Bronchial epithelial cell (primary cell): ENCODE results near the gene LRP1B. TPM values are rescaled to one million over a fixed set of nuclear protein-coding genes. Genes with fewer than 3 reads are reported as not detected.

ENCODE experiments used
- DNase-seq: peaks from one replicate; pipeline ENCODE4 v3.0.0-alpha.2; 2010; ENCODE audit warnings: low read depth
- FAIRE-seq: peaks from 2 replicates; lab custom pipeline; 2011; peaks lifted over from hg19 to GRCh38; lab: Jason Lieb, UNC
- H3K27me3 ChIP-seq: 2 replicates; pipeline ENCODE4 v1.5.1; 2011; ENCODE audit warnings: low read length; ENCODE audit not compliant: control insufficient read depth, insufficient read depth
- H3K36me3 ChIP-seq: 2 replicates; pipeline ENCODE4 v1.5.1; 2011; ENCODE audit warnings: low read length; ENCODE audit not compliant: control insufficient read depth, insufficient read depth
- H3K4me3 ChIP-seq: 2 replicates; pipeline ENCODE4 v1.5.1; 2011; ENCODE audit warnings: mild to moderate bottlenecking, low read depth, low read length, control low read depth
- total RNA-seq: library from RNA; depleted of rRNA; stranded (reverse); fragments of >200 nt; gene quantifications from 2 replicates; pipeline ENCODE4 v1.2.1, GENCODE V29; 2014
- TF ChIP-seq, protein P1 (sequence below): IDR thresholded peaks from 2 replicates; pipeline ENCODE4 v1.5.1; 2011; ENCODE audit warnings: mild to moderate bottlenecking, moderate library complexity, low read length, control low read depth, inconsistent platforms; ENCODE audit not compliant: insufficient read depth, severe bottlenecking

The LRP1B gene
- total RNA-seq, 1 donor from 2014 or later: under 0.01 TPM

DNA sequence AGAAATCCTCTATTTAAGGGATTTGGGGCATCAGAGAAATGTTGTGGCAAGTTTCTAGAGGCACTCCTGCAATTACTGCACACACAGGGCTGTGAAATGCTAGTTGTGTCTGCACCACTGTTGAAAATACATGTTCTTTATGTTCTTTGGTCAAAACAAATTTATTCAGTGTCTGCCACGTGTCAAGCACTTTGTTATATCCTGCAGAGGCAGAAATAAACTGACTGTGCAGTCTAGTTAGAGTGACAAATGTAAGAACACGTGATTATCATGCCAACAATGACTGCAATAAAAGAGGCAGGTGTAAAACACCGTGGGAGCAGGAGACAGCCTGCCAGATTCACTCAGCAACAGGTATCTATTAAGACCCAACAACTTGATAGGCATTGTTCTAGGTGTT, 423.3 kb downstream of the LRP1B start:
- TF ChIP-seq, protein P1, sequence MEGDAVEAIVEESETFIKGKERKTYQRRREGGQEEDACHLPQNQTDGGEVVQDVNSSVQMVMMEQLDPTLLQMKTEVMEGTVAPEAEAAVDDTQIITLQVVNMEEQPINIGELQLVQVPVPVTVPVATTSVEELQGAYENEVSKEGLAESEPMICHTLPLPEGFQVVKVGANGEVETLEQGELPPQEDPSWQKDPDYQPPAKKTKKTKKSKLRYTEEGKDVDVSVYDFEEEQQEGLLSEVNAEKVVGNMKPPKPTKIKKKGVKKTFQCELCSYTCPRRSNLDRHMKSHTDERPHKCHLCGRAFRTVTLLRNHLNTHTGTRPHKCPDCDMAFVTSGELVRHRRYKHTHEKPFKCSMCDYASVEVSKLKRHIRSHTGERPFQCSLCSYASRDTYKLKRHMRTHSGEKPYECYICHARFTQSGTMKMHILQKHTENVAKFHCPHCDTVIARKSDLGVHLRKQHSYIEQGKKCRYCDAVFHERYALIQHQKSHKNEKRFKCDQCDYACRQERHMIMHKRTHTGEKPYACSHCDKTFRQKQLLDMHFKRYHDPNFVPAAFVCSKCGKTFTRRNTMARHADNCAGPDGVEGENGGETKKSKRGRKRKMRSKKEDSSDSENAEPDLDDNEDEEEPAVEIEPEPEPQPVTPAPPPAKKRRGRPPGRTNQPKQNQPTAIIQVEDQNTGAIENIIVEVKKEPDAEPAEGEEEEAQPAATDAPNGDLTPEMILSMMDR: no peak
- Histone ChIP-seq H3K4me3 (no peak overlapping the region), H3K36me3 (no peaks in the 10 kb centered on the region), H3K27me3 (no peaks in the 10 kb centered on the region)
- FAIRE-seq: no peak
- no peak for DNase-seq

DNA sequence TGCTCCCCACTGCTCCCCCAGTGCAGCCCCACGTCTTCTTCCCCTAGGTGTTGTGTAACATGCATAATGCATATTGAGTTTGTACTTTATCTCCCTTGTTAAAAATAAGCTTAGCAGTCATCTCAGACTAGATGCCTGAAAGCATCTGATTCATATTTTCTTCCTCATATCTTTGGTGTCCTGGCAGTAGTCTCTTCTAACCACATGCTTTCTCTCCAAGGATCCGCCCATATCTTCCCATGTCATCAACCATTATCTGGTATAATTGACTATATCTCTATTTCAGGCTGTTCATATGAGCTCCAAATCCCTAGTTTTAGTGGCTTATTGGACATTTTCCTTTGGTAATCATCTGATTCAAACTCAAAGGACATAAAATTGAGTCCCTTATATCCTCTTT, 426.3 kb downstream of the LRP1B start:
- TF ChIP-seq, protein P1: no peak
- Histone ChIP-seq H3K4me3 (no peak overlapping the region), H3K27me3 (no peaks in the 10 kb centered on the region), H3K36me3 (no peaks in the 10 kb centered on the region)
- DNase-seq (no peak), FAIRE-seq (no peak)

DNA sequence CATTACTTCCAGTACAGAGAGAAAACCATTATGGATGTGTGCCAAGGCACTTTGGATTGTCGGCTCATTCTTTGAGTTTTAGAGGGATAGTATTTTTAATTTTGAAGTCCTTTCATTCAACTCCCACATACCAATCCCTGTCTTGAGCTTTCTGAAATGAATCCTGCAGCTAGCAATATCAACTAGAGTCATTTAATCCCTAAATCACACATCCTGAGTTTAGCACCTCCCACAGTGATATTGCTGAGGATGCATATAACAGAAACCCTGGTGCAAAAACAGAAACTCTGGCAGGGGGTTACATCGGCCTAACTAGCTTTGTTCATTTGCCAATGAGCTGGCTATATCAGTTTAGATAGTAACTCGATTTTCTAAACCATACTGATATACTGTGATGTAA, 427.3 kb downstream of the LRP1B start:
- DNase-seq: no peak
- no peak for FAIRE-seq
- Histone ChIP-seq H3K4me3 (no peak overlapping the region), H3K36me3 (no peaks in the 10 kb centered on the region), H3K27me3 (no peaks in the 10 kb centered on the region)
- TF ChIP-seq, protein P1: no peak

DNA sequence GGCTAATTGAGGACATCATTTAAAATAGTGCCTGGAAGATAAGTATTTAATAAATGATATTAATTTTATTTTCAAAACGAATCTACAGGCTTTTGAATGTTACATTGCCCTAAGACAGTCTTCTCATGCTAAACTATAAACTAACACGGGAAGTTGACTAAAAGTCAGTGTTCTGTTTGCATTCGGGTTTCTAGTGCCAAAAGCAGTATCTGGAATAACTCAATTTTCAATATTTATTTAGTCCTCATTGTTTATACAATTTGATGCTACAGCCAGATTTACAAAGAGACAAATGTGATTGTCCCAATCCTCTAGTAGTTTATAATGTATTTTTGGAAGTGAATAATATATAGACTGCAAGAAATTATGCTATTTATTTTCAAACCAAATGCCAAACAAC, 429.2 kb downstream of the LRP1B start:
- Histone ChIP-seq H3K27me3 (no peaks in the 10 kb centered on the region), H3K4me3 (no peak overlapping the region), H3K36me3 (no peaks in the 10 kb centered on the region)
- no peak for DNase-seq
- TF ChIP-seq, protein P1: no peak
- FAIRE-seq: no peak

DNA sequence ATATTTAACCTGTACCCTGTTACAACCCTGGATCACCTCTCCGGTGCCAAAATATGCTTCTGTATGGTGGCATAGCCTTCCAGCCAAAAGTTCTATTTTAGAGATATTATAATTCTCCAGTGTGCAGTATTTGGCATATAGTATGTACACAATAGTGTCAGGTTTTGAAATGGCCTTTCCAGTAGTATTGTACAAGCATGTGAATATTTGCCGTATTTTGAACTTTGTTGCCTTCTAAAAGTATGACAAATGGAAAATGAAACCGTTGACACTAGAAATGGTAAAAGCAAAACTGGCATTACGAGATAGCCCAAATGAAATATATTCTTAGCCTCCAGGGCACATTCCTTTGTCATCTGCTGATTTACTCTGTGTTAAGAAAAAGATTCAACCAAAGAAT, 431.2 kb downstream of the LRP1B start:
- TF ChIP-seq, protein P1: no peak
- Histone ChIP-seq H3K36me3 (no peaks in the 10 kb centered on the region), H3K4me3 (no peak overlapping the region), H3K27me3 (no peaks in the 10 kb centered on the region)
- FAIRE-seq: no peak
- no peak for DNase-seq

DNA sequence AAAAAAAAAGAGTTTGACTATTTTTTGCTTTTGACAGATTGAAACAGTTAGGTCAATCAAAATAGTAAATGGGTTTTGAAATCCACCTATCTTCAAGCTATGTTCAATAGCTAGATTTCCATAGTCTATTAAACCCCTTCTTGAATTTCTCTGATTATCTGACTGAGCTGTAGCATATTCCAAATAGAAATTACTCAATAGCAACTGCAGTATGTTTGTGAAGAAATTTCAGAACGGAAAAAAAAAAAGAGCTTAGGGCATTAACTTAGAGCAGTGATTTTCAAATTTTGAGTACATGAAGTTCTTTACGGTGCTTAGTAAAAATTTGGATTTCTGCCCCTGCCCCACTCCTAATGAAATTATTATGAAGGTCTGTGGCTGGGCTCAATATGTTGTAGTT, 432.3 kb downstream of the LRP1B start:
- DNase-seq (no peak), FAIRE-seq (no peak)
- H3K4me3 ChIP-seq: no peak overlapping the region
- H3K36me3 ChIP-seq: no peaks in the 10 kb centered on the region
- TF ChIP-seq, protein P1: no peak
- no peaks in the 10 kb centered on the region for H3K27me3 ChIP-seq
